ENCODE results near the gene C19orf81.

GRCh38 chr19:50651174-50651573 is 1.9 kb downstream of the C19orf81 start:
- TF ChIP-seq CTCF (IDR thresholded peaks at IDR 0.05 in 4 of 5, conservative IDR thresholded peaks at IDR 0.05 in 1 of 5): no peak
- no peak for TF ChIP-seq POLR2A (IDR thresholded peaks at IDR 0.05)
